Panc1 (cell line): ENCODE results near the gene WAPL. TPM values are rescaled to one million over a fixed set of nuclear protein-coding genes. Genes with fewer than 3 reads are reported as not detected.

Experiments
- ATAC-seq: fragments of 200-7000 bp; cut with Tn5 transposase; 2 replicates; pipeline ENCODE4 v1.9.1; 2020; ENCODE audit warnings: mild to moderate bottlenecking, moderate library complexity
- BruUV-seq: library from RNA; stranded (reverse); fragments of 400-500 nt; replicated peaks from 2 replicates; lab custom pipeline; 2021; lab: Mats Ljungman, UMichigan
- CTCF ChIA-PET: fragments of 300-600 bp; sonication (Branson Sonifier 250); formaldehyde crosslinking; loops from one replicate; lab custom pipeline; 2022; ENCODE audit warnings: antibody characterized with exemption; lab: Charles Lee
- POLR2A ChIA-PET: fragments of 300-600 bp; sonication (Branson Sonifier 250); formaldehyde crosslinking; loops from one replicate; lab custom pipeline; 2022; ENCODE audit warnings: antibody characterized with exemption; lab: Charles Lee
- DNase-seq: peaks from one replicate; pipeline ENCODE4 v3.0.0-alpha.2; 2010; ENCODE audit warnings: low read depth, low spot score
- H3K27ac ChIP-seq: 2 replicates; pipeline ENCODE4 v1.5.1; 2011; ENCODE audit warnings: mild to moderate bottlenecking, low read length, inconsistent platforms
- H3K27me3 ChIP-seq: fragments of 200-500 bp; sonication (Bioruptor generic); 2 replicates; pipeline ENCODE4 v1.6.0; 2014; ENCODE audit warnings: low read length, inconsistent platforms; ENCODE audit not compliant: control insufficient read depth, insufficient read depth
- H3K36me3 ChIP-seq: fragments of 200-500 bp; sonication (Bioruptor generic); 2 replicates; pipeline ENCODE4 v1.5.1; 2014; ENCODE audit warnings: inconsistent platforms, mild to moderate bottlenecking, low read length, moderate library complexity; ENCODE audit not compliant: control insufficient read depth, insufficient read depth
- H3K4me1 ChIP-seq: 2 replicates; pipeline ENCODE4 v1.5.1; 2011; ENCODE audit warnings: inconsistent platforms, mild to moderate bottlenecking, low read length, moderate library complexity; ENCODE audit not compliant: control insufficient read depth, insufficient read depth
- H3K4me3 ChIP-seq, 2 experiments: 2 replicates each; pipeline ENCODE4 v1.5.1; 2011 to 2012; ENCODE audit warnings: low read depth in 2 of 2, low read length in 2 of 2, mild to moderate bottlenecking in 2 of 2, inconsistent platforms in 1 of 2, moderate library complexity in 1 of 2
- H3K9me3 ChIP-seq: fragments of 200-500 bp; sonication (Bioruptor generic); 2 replicates; pipeline ENCODE4 v1.5.1; 2014; ENCODE audit warnings: low read depth, mild to moderate bottlenecking, inconsistent platforms, low read length, moderate library complexity; ENCODE audit not compliant: control insufficient read depth, insufficient read depth
- POLR2AphosphoS5 ChIP-seq: IDR thresholded peaks from 2 replicates; pipeline ENCODE4 v1.6.1; 2012; ENCODE audit warnings: mild to moderate bottlenecking, low read depth, low read length, moderate library complexity
- REST ChIP-seq, 2 experiments: IDR thresholded peaks; 2 replicates each; pipeline ENCODE4 v1.6.1; 2011 to 2012; ENCODE audit warnings: low read depth in 2 of 2, control low read depth in 1 of 2, low read length in 1 of 2, mild to moderate bottlenecking in 1 of 2, moderate library complexity in 1 of 2; ENCODE audit not compliant: insufficient read depth in 1 of 2
- SIN3A ChIP-seq: IDR thresholded peaks from 2 replicates; pipeline ENCODE4 v1.6.1; 2012; ENCODE audit warnings: low read depth, mild to moderate bottlenecking, low read length, moderate library complexity, borderline replicate concordance; ENCODE audit not compliant: insufficient read depth
- TCF7L2 ChIP-seq: IDR thresholded peaks from 2 replicates; pipeline ENCODE4 v1.6.1; 2011; ENCODE audit warnings: mild to moderate bottlenecking, low read depth, low read length, inconsistent platforms
- in situ Hi-C: cut with HindIII; loops from 2 replicates; pipeline ENCODE4 v1.10.0; 2016; ENCODE audit warnings: low sequenced_read_pairs, low pct_unique_long_range_greater_than_20kb
- intact Hi-C: fragments of 100-400 bp; cut with micrococcal nuclease; formaldehyde crosslinking; loops from one replicate; pipeline ENCODE4 v1.10.0; 2022; ENCODE audit not compliant: unreplicated experiment
- total RNA-seq: library from RNA; stranded (reverse); gene quantifications from one replicate; pipeline ENCODE4 v1.2.1, GENCODE V29; 2021; ENCODE audit not compliant: unreplicated experiment
- TF ChIP-seq, protein P1 (sequence below): fragments of 450-650 bp; IDR thresholded peaks from 2 replicates; pipeline ENCODE4 v1.5.1; 2017; ENCODE audit warnings: mild to moderate bottlenecking

Gene WAPL
- total RNA-seq, 1 experiment from 2014 or later = 56.2 TPM

DNA sequence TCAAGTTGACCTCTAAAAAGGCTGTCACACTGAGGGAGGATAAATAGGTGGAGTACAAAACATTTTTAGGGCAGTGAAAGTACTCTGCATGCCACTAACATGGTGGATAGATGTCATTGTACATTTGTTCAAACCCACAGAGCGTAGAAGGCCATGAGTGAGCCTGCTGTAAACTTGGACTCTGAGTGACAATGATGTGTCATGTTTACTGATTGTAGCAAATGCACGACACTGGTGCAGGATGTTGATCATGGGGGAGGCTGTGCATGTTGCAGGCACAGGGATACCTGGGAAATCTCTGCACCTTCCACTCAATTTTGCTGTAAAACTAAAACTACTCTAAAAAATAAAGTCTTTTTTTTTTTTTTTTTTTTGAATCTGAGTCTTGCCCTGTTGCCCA is 102.5 kb downstream of the WAPL start:
- H3K27ac ChIP-seq = no peak overlapping the region
- TF ChIP-seq TCF7L2 (no peak), POLR2AphosphoS5 (no peak), REST (IDR thresholded peaks at IDR 0.05; ENCODE audit: insufficient read depth in 1 of 2, low read depth in 2 of 2, low read length in 1 of 2) (no peak), SIN3A (no peak)
- TF ChIP-seq, protein P1, sequence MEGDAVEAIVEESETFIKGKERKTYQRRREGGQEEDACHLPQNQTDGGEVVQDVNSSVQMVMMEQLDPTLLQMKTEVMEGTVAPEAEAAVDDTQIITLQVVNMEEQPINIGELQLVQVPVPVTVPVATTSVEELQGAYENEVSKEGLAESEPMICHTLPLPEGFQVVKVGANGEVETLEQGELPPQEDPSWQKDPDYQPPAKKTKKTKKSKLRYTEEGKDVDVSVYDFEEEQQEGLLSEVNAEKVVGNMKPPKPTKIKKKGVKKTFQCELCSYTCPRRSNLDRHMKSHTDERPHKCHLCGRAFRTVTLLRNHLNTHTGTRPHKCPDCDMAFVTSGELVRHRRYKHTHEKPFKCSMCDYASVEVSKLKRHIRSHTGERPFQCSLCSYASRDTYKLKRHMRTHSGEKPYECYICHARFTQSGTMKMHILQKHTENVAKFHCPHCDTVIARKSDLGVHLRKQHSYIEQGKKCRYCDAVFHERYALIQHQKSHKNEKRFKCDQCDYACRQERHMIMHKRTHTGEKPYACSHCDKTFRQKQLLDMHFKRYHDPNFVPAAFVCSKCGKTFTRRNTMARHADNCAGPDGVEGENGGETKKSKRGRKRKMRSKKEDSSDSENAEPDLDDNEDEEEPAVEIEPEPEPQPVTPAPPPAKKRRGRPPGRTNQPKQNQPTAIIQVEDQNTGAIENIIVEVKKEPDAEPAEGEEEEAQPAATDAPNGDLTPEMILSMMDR = no peak
- ATAC-seq (peak; percentile 43; the same call in 1 of the 2 replicates), DNase-seq (no peak)
- ChIA-PET POLR2A (no interaction called here), CTCF (no interaction called here)
- no peaks in the 10 kb centered on the region for H3K4me1 ChIP-seq
- no peaks in the 10 kb centered on the region for H3K27me3 ChIP-seq
- in situ Hi-C loops (no loop called here), intact Hi-C loops (no loop called here)
- no TSS peak for BruUV-seq
- no peaks in the 10 kb centered on the region for H3K9me3 ChIP-seq
- no peaks in the 10 kb centered on the region for H3K36me3 ChIP-seq
- H3K4me3 ChIP-seq = no peak overlapping the region

DNA sequence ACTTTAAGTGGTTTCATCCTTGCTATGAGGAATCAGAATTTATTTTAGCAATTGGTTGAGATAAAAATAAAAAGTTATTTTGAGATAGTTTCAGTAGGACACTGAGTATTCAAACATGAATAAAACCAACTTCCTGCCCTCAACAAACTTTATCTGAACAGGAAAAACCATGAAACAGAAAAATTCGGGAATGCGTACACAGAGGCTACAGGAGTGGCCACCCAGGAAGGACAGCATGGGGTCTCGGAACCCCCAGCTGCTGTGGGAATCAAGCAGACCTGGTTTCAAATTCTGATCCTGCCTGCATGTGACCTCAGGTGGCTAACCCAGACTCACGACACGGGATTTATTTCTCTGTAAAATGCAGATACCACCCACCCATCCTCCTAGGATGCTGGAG is 106.0 kb downstream of the WAPL start:
- no peak for DNase-seq
- POLR2A ChIA-PET = no interaction called here
- H3K9me3 ChIP-seq = no peaks in the 10 kb centered on the region
- no peak for ATAC-seq
- H3K27me3 ChIP-seq = no peaks in the 10 kb centered on the region
- H3K4me1 ChIP-seq = no peaks in the 10 kb centered on the region
- TF ChIP-seq, protein P1 = no peak
- TF ChIP-seq SIN3A (no peak), POLR2AphosphoS5 (no peak), TCF7L2 (no peak), REST (IDR thresholded peaks at IDR 0.05; ENCODE audit: insufficient read depth in 1 of 2, low read depth in 2 of 2, low read length in 1 of 2) (no peak)
- in situ Hi-C loops = no loop called here
- intact Hi-C loops = no loop called here
- H3K4me3 ChIP-seq = no peak overlapping the region
- CTCF ChIA-PET = no interaction called here
- BruUV-seq = no TSS peak
- H3K27ac ChIP-seq = no peak overlapping the region
- H3K36me3 ChIP-seq = no peaks in the 10 kb centered on the region
